ENCODE results near the gene BSX. TPM values are rescaled to one million over a fixed set of nuclear protein-coding genes. Genes with fewer than 3 reads are reported as not detected.

Gene BSX
- total RNA-seq, 2 donors from 2014 or later, result not detected

GRCh38 chr11:122951211-122951610 is 30.4 kb downstream of the BSX start:
- H3K9me3 ChIP-seq, result no peaks in the 10 kb centered on the region
- TF ChIP-seq CTCF (IDR thresholded peaks at IDR 0.05), result no peak
- peaks cover 3% of the 10 kb centered on the region for H3K36me3 ChIP-seq
- H3K4me3 ChIP-seq, result no peak overlapping the region
- DNase-seq (ENCODE audit: low spot score) (no peak), ATAC-seq (ENCODE audit: insufficient number of reproducible peaks, low FRiP score, low read depth) (no peak)
- H3K27me3 ChIP-seq (replicated peaks; ENCODE audit: insufficient read depth), result no peaks in the 10 kb centered on the region
- no peak overlapping the region for H3K27ac ChIP-seq
- no peaks in the 10 kb centered on the region for H3K4me1 ChIP-seq (ENCODE audit: control insufficient read depth in 1 of 2, low read depth in 2 of 2)

GRCh38 chr11:122938557-122938956 is 43.1 kb downstream of the BSX start:
- ATAC-seq (ENCODE audit: insufficient number of reproducible peaks, low FRiP score, low read depth) (no peak), DNase-seq (ENCODE audit: low spot score) (no peak)
- no peaks in the 10 kb centered on the region for H3K4me1 ChIP-seq (ENCODE audit: control insufficient read depth in 1 of 2, low read depth in 2 of 2)
- H3K27ac ChIP-seq, result no peak overlapping the region
- no peaks in the 10 kb centered on the region for H3K27me3 ChIP-seq (replicated peaks; ENCODE audit: insufficient read depth)
- H3K36me3 ChIP-seq, result no peaks in the 10 kb centered on the region
- no peaks in the 10 kb centered on the region for H3K9me3 ChIP-seq
- no peak for TF ChIP-seq CTCF (IDR thresholded peaks at IDR 0.05)
- no peak overlapping the region for H3K4me3 ChIP-seq

GRCh38 chr11:122937983-122938382 is 43.7 kb downstream of the BSX start:
- Histone ChIP-seq H3K27ac (no peak overlapping the region), H3K9me3 (no peaks in the 10 kb centered on the region), H3K4me3 (no peak overlapping the region), H3K27me3 (replicated peaks; ENCODE audit: insufficient read depth) (no peaks in the 10 kb centered on the region), H3K36me3 (no peaks in the 10 kb centered on the region), H3K4me1 (ENCODE audit: control insufficient read depth in 1 of 2, low read depth in 2 of 2) (no peaks in the 10 kb centered on the region)
- no peak for TF ChIP-seq CTCF (IDR thresholded peaks at IDR 0.05)
- DNase-seq (ENCODE audit: low spot score) (no peak), ATAC-seq (ENCODE audit: insufficient number of reproducible peaks, low FRiP score, low read depth) (no peak)

GRCh38 chr11:122933416-122933815 is 48.2 kb downstream of the BSX start:
- no peak for ATAC-seq (ENCODE audit: insufficient number of reproducible peaks, low FRiP score, low read depth)
- no peaks in the 10 kb centered on the region for H3K36me3 ChIP-seq
- TF ChIP-seq CTCF (IDR thresholded peaks at IDR 0.05), result no peak
- no peaks in the 10 kb centered on the region for H3K9me3 ChIP-seq
- H3K27me3 ChIP-seq (replicated peaks; ENCODE audit: insufficient read depth), result no peaks in the 10 kb centered on the region
- no peak overlapping the region for H3K4me3 ChIP-seq
- no peaks in the 10 kb centered on the region for H3K4me1 ChIP-seq (ENCODE audit: control insufficient read depth in 1 of 2, low read depth in 2 of 2)
- no peak for DNase-seq (ENCODE audit: low spot score)
- no peak overlapping the region for H3K27ac ChIP-seq

- TF ChIP-seq CTCF (IDR thresholded peaks at IDR 0.05), result no peak
- H3K27ac ChIP-seq, result no peak overlapping the region
- no peaks in the 10 kb centered on the region for H3K27me3 ChIP-seq (replicated peaks; ENCODE audit: insufficient read depth)
- H3K4me3 ChIP-seq, result no peak overlapping the region
- no peaks in the 10 kb centered on the region for H3K9me3 ChIP-seq
- no peak for ATAC-seq (ENCODE audit: insufficient number of reproducible peaks, low FRiP score, low read depth)
- no peak for DNase-seq (ENCODE audit: low spot score)
- H3K36me3 ChIP-seq, result no peaks in the 10 kb centered on the region
- H3K4me1 ChIP-seq (ENCODE audit: control insufficient read depth in 1 of 2, low read depth in 2 of 2), result no peaks in the 10 kb centered on the region
Observed at GRCh38 chr11:122931510-122931909, 50.1 kb downstream of the BSX start.

Other genes with a start within 250 kb of the BSX start
- gene CRTAM, start 143.3 kb downstream of the BSX start, total RNA-seq, result under 1 TPM in 1 of 2 donors, not detected in 1; 0.27 TPM
- gene JHY, start 99.1 kb downstream of the BSX start, total RNA-seq, result 1 to 10 TPM; 4.9 to 7.0 TPM
- gene HSPA8, start 80.3 kb upstream of the BSX start, total RNA-seq, result 100 to 1,000 TPM; 728 to 947 TPM
- gene CLMP, start 213.4 kb upstream of the BSX start, total RNA-seq, result 100 to 1,000 TPM in 1 of 2 donors, 10 to 100 TPM in 1; 48.3 to 126 TPM

All from thoracic aorta (tissue), 2 donors.